Natural killer cell (primary cell): ENCODE results near the gene SUN3. TPM values are rescaled to one million over a fixed set of nuclear protein-coding genes. Genes with fewer than 3 reads are reported as not detected.

Experiments
- ATAC-seq, 3 donors: fragments of 150-1000 bp in 2 of 3; fragments of 200-7000 bp in 1 of 3; cut with Tn5 transposase; 1 replicate in 1 of 3; 2 replicates in 2 of 3; pipeline ENCODE4 v1.10.0; 2021; ENCODE audit warnings: mild to moderate bottlenecking in 2 of 3, moderate library complexity in 2 of 3
- DNase-seq, 2 donors: peaks; one replicate each; pipeline versions ENCODE4 v3.0.0 to v3.0.0-alpha.2; 2013 to 2021; ENCODE audit warnings: mixed read lengths in 1 of 2
- H3K27ac ChIP-seq: one replicate; pipeline ENCODE4 v1.5.1; 2013; ENCODE audit warnings: mild to moderate bottlenecking, low read length
- H3K27me3 ChIP-seq: one replicate; pipeline ENCODE4 v1.6.1; 2013; ENCODE audit warnings: low read length; ENCODE audit not compliant: control insufficient read depth, insufficient read depth
- H3K36me3 ChIP-seq: one replicate; pipeline ENCODE4 v1.6.1; 2013; ENCODE audit warnings: low read length; ENCODE audit not compliant: control insufficient read depth, insufficient read depth
- H3K4me1 ChIP-seq: one replicate; pipeline ENCODE4 v1.6.1; 2013; ENCODE audit warnings: low read length; ENCODE audit not compliant: control insufficient read depth, insufficient read depth
- H3K4me3 ChIP-seq: one replicate; pipeline ENCODE4 v1.5.1; 2013; ENCODE audit warnings: low read length
- H3K9me3 ChIP-seq: one replicate; pipeline ENCODE4 v1.6.1; 2013; ENCODE audit warnings: low read length; ENCODE audit not compliant: control insufficient read depth, insufficient read depth
- H3K27ac Mint-ChIP-seq, 2 donors: one replicate each; pipeline ENCODE4 v1.8.0; 2022; ENCODE audit warnings: mild to moderate bottlenecking in 2 of 2, mixed read lengths in 2 of 2, moderate library complexity in 1 of 2
- H3K27me3 Mint-ChIP-seq, 2 donors: one replicate each; pipeline ENCODE4 v1.8.0; 2022; ENCODE audit warnings: low read depth in 2 of 2, mixed read lengths in 2 of 2
- H3K36me3 Mint-ChIP-seq: one replicate; pipeline ENCODE4 v1.8.0; 2022; ENCODE audit warnings: mixed read lengths
- H3K4me1 Mint-ChIP-seq, 2 donors: one replicate each; pipeline ENCODE4 v1.8.0; 2022; ENCODE audit warnings: mixed read lengths in 2 of 2
- H3K4me3 Mint-ChIP-seq: one replicate; pipeline ENCODE4 v1.8.0; 2022; ENCODE audit warnings: mild to moderate bottlenecking, moderate library complexity, mixed read lengths
- H3K9me3 Mint-ChIP-seq, 2 donors: one replicate each; pipeline ENCODE4 v1.8.0; 2022; ENCODE audit warnings: mixed read lengths in 2 of 2
- CTCF ChIP-seq: fragments of 200-600 bp; IDR thresholded peaks from one replicate; pipeline ENCODE4 v1.8.0; 2022; ENCODE audit warnings: antibody characterized with exemption
- WGBS: methylation state at CpG from one replicate; pipeline ENCODE4 v1.1.7; 2013; ENCODE audit warnings: missing lambda C conversion rate; ENCODE audit not compliant: insufficient coverage; 5-methylcytosine and 5-hydroxymethylcytosine counted together
- intact Hi-C: fragments of 100-400 bp; cut with micrococcal nuclease; formaldehyde crosslinking; loops from one replicate; pipeline ENCODE4 v1.14.2; 2022
- total RNA-seq, 4 donors: library from RNA; stranded (reverse); fragments of 120-200 nt in 1 of 4; gene quantifications; one replicate each; pipeline versions ENCODE4 v1.2.3 to v1.2.4, GENCODE V29; 2013 to 2022

SUN3 gene
- total RNA-seq, 3 donors from 2014 or later (not counting 1 experiment from before 2014, with no cell fraction given), result 1.3 TPM; not detected in 2

GRCh38 chr7:47954231-47954911, 74.5 kb downstream of the SUN3 start:
- peak overlapping the region in 1 of 2 donors; percentile 43 for H3K27ac Mint-ChIP-seq
- no peaks in the 10 kb centered on the region for H3K9me3 Mint-ChIP-seq
- intact Hi-C loops, result no loop called here

GRCh38 chr7:47953822-47954221, 75.1 kb downstream of the SUN3 start:
- peak overlapping the region in 1 of 2 donors; percentile 43 for H3K27ac Mint-ChIP-seq
- TF ChIP-seq CTCF, result no peak
- H3K4me3 ChIP-seq, result no peak overlapping the region

More at GRCh38 chr7:47954231-47954911, 74.5 kb downstream of the SUN3 start:
- Histone ChIP-seq H3K4me1 (no peaks in the 10 kb centered on the region), H3K4me3 (no peak overlapping the region), H3K36me3 (peaks cover 21% of the 10 kb centered on the region), H3K27me3 (no peaks in the 10 kb centered on the region), H3K9me3 (no peaks in the 10 kb centered on the region), H3K27ac (no peak overlapping the region)
- Mint-ChIP-seq H3K4me1 (peaks cover 0 to 5% of the 10 kb centered on the region in 2 donors), H3K4me3 (no peak overlapping the region), H3K27me3 (no peaks in the 10 kb centered on the region), H3K36me3 (no peaks in the 10 kb centered on the region)
- DNase-seq, result no peak
- ATAC-seq, result no peak
- WGBS, result 91% methylated on average over 4 of the region's 4 CpGs
- no peak for TF ChIP-seq CTCF

GRCh38 chr7:47952224-47952623, 76.7 kb downstream of the SUN3 start:
- WGBS, result 93% methylated on average over 3 of the region's 4 CpGs
- Mint-ChIP-seq H3K4me3 (no peak overlapping the region), H3K9me3 (no peaks in the 10 kb centered on the region)

More at GRCh38 chr7:47953822-47954221, 75.1 kb downstream of the SUN3 start:
- no peaks in the 10 kb centered on the region for H3K27me3 Mint-ChIP-seq
- 93% methylated on average over 4 of the region's 4 CpGs for WGBS
- Histone ChIP-seq H3K27ac (no peak overlapping the region), H3K36me3 (peaks cover 21% of the 10 kb centered on the region), H3K9me3 (no peaks in the 10 kb centered on the region), H3K27me3 (no peaks in the 10 kb centered on the region), H3K4me1 (no peaks in the 10 kb centered on the region)
- H3K9me3 Mint-ChIP-seq, result no peaks in the 10 kb centered on the region
- no peak overlapping the region for H3K4me3 Mint-ChIP-seq
- DNase-seq (no peak), ATAC-seq (no peak)
- peaks cover 0 to 5% of the 10 kb centered on the region in 2 donors for H3K4me1 Mint-ChIP-seq
- H3K36me3 Mint-ChIP-seq, result no peaks in the 10 kb centered on the region
- intact Hi-C loops, result no loop called here

More at GRCh38 chr7:47952224-47952623, 76.7 kb downstream of the SUN3 start:
- intact Hi-C loops, result no loop called here
- Histone ChIP-seq H3K9me3 (no peaks in the 10 kb centered on the region), H3K4me1 (no peaks in the 10 kb centered on the region), H3K27ac (no peak overlapping the region), H3K27me3 (no peaks in the 10 kb centered on the region), H3K4me3 (no peak overlapping the region), H3K36me3 (peaks cover 18% of the 10 kb centered on the region)
- DNase-seq (no peak), ATAC-seq (no peak)
- H3K36me3 Mint-ChIP-seq, result no peaks in the 10 kb centered on the region
- no peaks in the 10 kb centered on the region for H3K4me1 Mint-ChIP-seq
- no peak overlapping the region for H3K27ac Mint-ChIP-seq
- H3K27me3 Mint-ChIP-seq, result no peaks in the 10 kb centered on the region
- no peak for TF ChIP-seq CTCF
